Sigmoid colon (tissue), 7 donors: ENCODE measurements around the gene ABCC3. TPM values are rescaled to one million over a fixed set of nuclear protein-coding genes. Genes with fewer than 3 reads are reported as not detected.
"Not testable (repeated sequence)": the region's sequence is repeated elsewhere in the genome, so short reads cannot be mapped to it uniquely, and the experiment has no call there.

Experiments used
- DNase-seq: peaks from one replicate; pipeline ENCODE4 v3.0.0-alpha.2; 2019
- H3K27ac ChIP-seq, 4 donors: fragments of 200-600 bp; sonication (generic); one replicate each; pipeline ENCODE4 v1.5.1; 2016 to 2019; ENCODE audit warnings: mild to moderate bottlenecking in 1 of 4
- H3K27me3 ChIP-seq, 3 donors: fragments of 200-600 bp; sonication (generic); one replicate each; pipeline ENCODE4 v1.5.1; 2019; ENCODE audit warnings: mild to moderate bottlenecking in 1 of 3
- H3K36me3 ChIP-seq, 4 donors: fragments of 200-600 bp; sonication (generic); one replicate each; pipeline ENCODE4 v1.5.1; 2016 to 2019
- H3K4me1 ChIP-seq, 4 donors: fragments of 200-600 bp; sonication (generic); one replicate each; pipeline ENCODE4 v1.5.1; 2017 to 2019
- H3K4me3 ChIP-seq, 4 donors: fragments of 200-600 bp; sonication (generic); one replicate each; pipeline ENCODE4 v1.5.1; 2017 to 2019; ENCODE audit warnings: mild to moderate bottlenecking in 2 of 4, moderate library complexity in 1 of 4
- H3K9me3 ChIP-seq, 4 donors: fragments of 200-600 bp in 3 of 4; sonication (generic) in 3 of 4; one replicate each; pipeline versions ENCODE4 v1.5.1 to v1.6.1; 2013 to 2019
- EP300 ChIP-seq, 4 donors: sonication (generic); formaldehyde crosslinking; IDR thresholded peaks; one replicate each; pipeline ENCODE4 v1.6.1; 2017; ENCODE audit warnings: antibody characterized with exemption in 4 of 4
- POLR2A ChIP-seq, 2 donors: fragments of 450-650 bp; IDR thresholded peaks; one replicate each; pipeline ENCODE4 v1.6.1; 2016; ENCODE audit warnings: antibody characterized with exemption in 2 of 2, mild to moderate bottlenecking in 2 of 2, moderate library complexity in 2 of 2
- POLR2AphosphoS5 ChIP-seq, 4 donors: sonication (generic); formaldehyde crosslinking; IDR thresholded peaks; one replicate each; pipeline ENCODE4 v1.6.1; 2017; ENCODE audit warnings: antibody characterized with exemption in 4 of 4
- WGBS, 2 donors: extraction: QIAGEN DNeasy Blood & Tissue Kit; methylation state at CpG; one replicate each; pipeline ENCODE4 v1.1.7; 2013; 5-methylcytosine and 5-hydroxymethylcytosine counted together
- intact Hi-C: fragments of 100-400 bp; cut with DNase I; formaldehyde crosslinking; loops from one replicate; pipeline ENCODE4 v1.15.1; 2023
- polyA plus RNA-seq, 3 donors: library from polyadenylated mRNA; stranded (reverse); fragments of 200-250 nt; gene quantifications; one replicate each; pipeline ENCODE4 v1.2.3, GENCODE V29; 2013
- total RNA-seq, 4 donors: library from RNA; depleted of rRNA; stranded (reverse); fragments of >200 nt; gene quantifications; one replicate each; pipeline ENCODE4 v1.1.0, GENCODE V29; 2016
- TF ChIP-seq, protein P1 (sequence below), 4 experiments: fragments of 450-650 bp in 3 of 4; fragments of 200-600 bp in 1 of 4; IDR thresholded peaks; one replicate each; pipeline ENCODE4 v1.5.1; 2016 to 2019; ENCODE audit warnings: antibody characterized with exemption in 4 of 4, mild to moderate bottlenecking in 3 of 4, moderate library complexity in 2 of 4
- donor health status: healthy with polysubstance abuse.
- donor health status: Bipolar disorder and iron deficiency.
- donor health status: healthy.

The ABCC3 gene
- total and polyA plus RNA-seq, 7 donors: 0.71 to 94.1 (median 2.6) TPM

GRCh38 chr17:50719924-50720794, 85.5 kb downstream of the ABCC3 start:
- Histone ChIP-seq H3K27ac (peak overlapping the region; percentile 94 to 98 (median 96)), H3K27me3 (no peaks in the 10 kb centered on the region), H3K36me3 (no peaks in the 10 kb centered on the region), H3K4me1 (peaks cover 0 to 47% (median 45%) of the 10 kb centered on the region in 4 donors), H3K9me3 (no peaks in the 10 kb centered on the region), H3K4me3 (peak overlapping the region; percentile 70 to 98 (median 86))
- WGBS, 2 donors: 0 to 1% methylated on average over 25 of the region's 25 CpGs
- no peak for DNase-seq
- TF ChIP-seq POLR2AphosphoS5 (IDR thresholded peaks at IDR 0.05) (no peak), POLR2A (IDR thresholded peaks at IDR 0.05) (no peak), EP300 (IDR thresholded peaks at IDR 0.05) (no peak)
- TF ChIP-seq, protein P1, sequence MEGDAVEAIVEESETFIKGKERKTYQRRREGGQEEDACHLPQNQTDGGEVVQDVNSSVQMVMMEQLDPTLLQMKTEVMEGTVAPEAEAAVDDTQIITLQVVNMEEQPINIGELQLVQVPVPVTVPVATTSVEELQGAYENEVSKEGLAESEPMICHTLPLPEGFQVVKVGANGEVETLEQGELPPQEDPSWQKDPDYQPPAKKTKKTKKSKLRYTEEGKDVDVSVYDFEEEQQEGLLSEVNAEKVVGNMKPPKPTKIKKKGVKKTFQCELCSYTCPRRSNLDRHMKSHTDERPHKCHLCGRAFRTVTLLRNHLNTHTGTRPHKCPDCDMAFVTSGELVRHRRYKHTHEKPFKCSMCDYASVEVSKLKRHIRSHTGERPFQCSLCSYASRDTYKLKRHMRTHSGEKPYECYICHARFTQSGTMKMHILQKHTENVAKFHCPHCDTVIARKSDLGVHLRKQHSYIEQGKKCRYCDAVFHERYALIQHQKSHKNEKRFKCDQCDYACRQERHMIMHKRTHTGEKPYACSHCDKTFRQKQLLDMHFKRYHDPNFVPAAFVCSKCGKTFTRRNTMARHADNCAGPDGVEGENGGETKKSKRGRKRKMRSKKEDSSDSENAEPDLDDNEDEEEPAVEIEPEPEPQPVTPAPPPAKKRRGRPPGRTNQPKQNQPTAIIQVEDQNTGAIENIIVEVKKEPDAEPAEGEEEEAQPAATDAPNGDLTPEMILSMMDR (IDR thresholded peaks at IDR 0.05): no peak
- intact Hi-C loops: no loop called here

DNA sequence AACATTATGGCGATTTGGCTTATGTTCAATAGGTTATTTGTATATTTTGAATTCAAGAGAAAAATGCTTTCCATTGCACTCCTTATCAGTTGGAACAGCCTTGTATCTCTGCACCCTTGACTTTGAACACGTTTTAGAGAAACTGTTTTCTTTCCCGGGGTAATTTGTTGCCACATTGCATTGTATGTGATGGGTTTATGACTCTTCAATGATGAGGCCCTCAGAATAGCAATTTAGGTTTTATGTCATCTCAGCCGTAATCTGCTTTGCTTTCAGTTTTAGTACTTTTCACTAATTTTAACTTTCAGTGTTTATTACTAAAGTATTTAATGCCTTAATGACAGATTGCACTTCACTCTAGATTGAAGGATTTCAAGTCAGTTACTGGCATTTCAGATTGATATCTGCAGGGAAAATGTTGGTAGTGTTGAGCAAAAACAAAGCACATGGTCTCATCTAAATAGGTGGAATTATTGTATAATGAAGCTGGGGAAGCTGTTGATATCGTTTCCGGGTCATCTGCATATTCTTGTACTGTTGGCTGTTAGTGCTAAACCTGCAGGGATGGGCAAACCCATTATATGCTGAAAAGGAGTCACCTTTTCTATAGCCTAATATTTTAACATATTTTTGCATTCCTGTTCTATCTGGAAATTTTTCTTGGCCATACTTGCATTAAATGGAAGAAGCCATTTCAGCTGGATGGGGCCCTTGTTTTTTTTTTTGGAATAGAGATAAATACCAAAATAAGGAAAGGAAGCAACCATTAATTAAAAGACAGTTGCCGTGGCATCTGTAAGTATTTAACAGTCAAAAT, 86.7 kb downstream of the ABCC3 start:
- 4 to 5% methylated on average over 7 of the region's 7 CpGs for WGBS, 2 donors
- Histone ChIP-seq H3K4me1 (peaks cover 0 to 58% (median 56%) of the 10 kb centered on the region in 4 donors), H3K27me3 (no peaks in the 10 kb centered on the region), H3K4me3 (peak overlapping the region; percentile 70 to 98 (median 86)), H3K27ac (peak overlapping the region in 3 of 4 donors; percentile 94 to 97 (median 96)), H3K9me3 (no peaks in the 10 kb centered on the region), H3K36me3 (no peaks in the 10 kb centered on the region)
- intact Hi-C loops: no loop called here
- TF ChIP-seq POLR2A (IDR thresholded peaks at IDR 0.05): no peak
- TF ChIP-seq EP300 (IDR thresholded peaks at IDR 0.05): no peak
- TF ChIP-seq POLR2AphosphoS5 (IDR thresholded peaks at IDR 0.05): no peak
- TF ChIP-seq, protein P1 (IDR thresholded peaks at IDR 0.05): no peak
- DNase-seq: no peak

- H3K36me3 ChIP-seq: no peaks in the 10 kb centered on the region
- intact Hi-C loops: no loop called here
- DNase-seq: no peak
- H3K4me3 ChIP-seq: no peak overlapping the region
- no peaks in the 10 kb centered on the region for H3K27me3 ChIP-seq
- peaks cover 0 to 71% (median 69%) of the 10 kb centered on the region in 4 donors for H3K4me1 ChIP-seq
- H3K9me3 ChIP-seq: no peaks in the 10 kb centered on the region
- no peak overlapping the region for H3K27ac ChIP-seq
- WGBS, 2 donors: 35 to 62% methylated on average over 3 of the region's 3 CpGs
- TF ChIP-seq POLR2AphosphoS5 (IDR thresholded peaks at IDR 0.05): no peak
- no peak for TF ChIP-seq EP300 (IDR thresholded peaks at IDR 0.05)
- TF ChIP-seq, protein P1 (IDR thresholded peaks at IDR 0.05): no peak
- no peak for TF ChIP-seq POLR2A (IDR thresholded peaks at IDR 0.05)
Measured at GRCh38 chr17:50722746-50723145, 88.1 kb downstream of the ABCC3 start.

DNA sequence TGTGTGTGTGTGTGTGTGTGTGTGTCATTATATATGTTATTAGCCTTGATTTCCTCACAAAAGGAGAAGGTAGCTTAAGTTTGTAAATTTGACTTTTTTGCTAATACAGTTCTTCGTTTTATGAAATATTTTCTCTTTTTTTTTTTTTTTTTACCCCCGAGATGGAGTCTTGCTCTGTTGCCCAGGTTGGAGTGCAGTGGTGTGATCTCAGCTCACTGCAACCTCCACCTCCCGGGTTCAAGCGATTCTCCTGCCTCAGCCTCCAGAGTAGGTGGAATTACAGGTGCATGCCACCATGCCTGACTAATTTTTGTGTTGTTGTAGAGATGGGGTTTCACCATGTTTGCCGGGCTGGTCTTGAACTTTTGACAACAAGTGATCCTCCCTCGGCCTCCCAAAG, 89.9 kb downstream of the ABCC3 start:
- H3K36me3 ChIP-seq, H3K27ac ChIP-seq, H3K27me3 ChIP-seq, intact Hi-C loops, H3K9me3 ChIP-seq, H3K4me3 ChIP-seq, DNase-seq: not testable (repeated sequence)
- 93 to 95% methylated on average over 6 of the region's 6 CpGs for WGBS, 2 donors
- peaks cover 0 to 85% (median 81%) of the 10 kb centered on the region in 4 donors for H3K4me1 ChIP-seq
